Natural killer cell (primary cell): Measurements from ENCODE around the gene ARFGAP3. TPM values are rescaled to one million over a fixed set of nuclear protein-coding genes. Genes with fewer than 3 reads are reported as not detected.
A peak's percentile ranks its signal among the peaks of the same experiment; 100 is the strongest.

ENCODE experiments used
- ATAC-seq, 3 donors: fragments of 150-1000 bp in 2 of 3; fragments of 200-7000 bp in 1 of 3; cut with Tn5 transposase; 1 replicate in 1 of 3; 2 replicates in 2 of 3; pipeline ENCODE4 v1.10.0; 2021; ENCODE audit warnings: mild to moderate bottlenecking in 2 of 3, moderate library complexity in 2 of 3
- DNase-seq, 2 donors: peaks; one replicate each; pipeline versions ENCODE4 v3.0.0 to v3.0.0-alpha.2; 2013 to 2021; ENCODE audit warnings: mixed read lengths in 1 of 2
- H3K27ac ChIP-seq: one replicate; pipeline ENCODE4 v1.5.1; 2013; ENCODE audit warnings: mild to moderate bottlenecking, low read length
- H3K27me3 ChIP-seq: one replicate; pipeline ENCODE4 v1.6.1; 2013; ENCODE audit warnings: low read length; ENCODE audit not compliant: control insufficient read depth, insufficient read depth
- H3K36me3 ChIP-seq: one replicate; pipeline ENCODE4 v1.6.1; 2013; ENCODE audit warnings: low read length; ENCODE audit not compliant: control insufficient read depth, insufficient read depth
- H3K4me1 ChIP-seq: one replicate; pipeline ENCODE4 v1.6.1; 2013; ENCODE audit warnings: low read length; ENCODE audit not compliant: control insufficient read depth, insufficient read depth
- H3K4me3 ChIP-seq: one replicate; pipeline ENCODE4 v1.5.1; 2013; ENCODE audit warnings: low read length
- H3K9me3 ChIP-seq: one replicate; pipeline ENCODE4 v1.6.1; 2013; ENCODE audit warnings: low read length; ENCODE audit not compliant: control insufficient read depth, insufficient read depth
- H3K27ac Mint-ChIP-seq, 2 donors: one replicate each; pipeline ENCODE4 v1.8.0; 2022; ENCODE audit warnings: mild to moderate bottlenecking in 2 of 2, mixed read lengths in 2 of 2, moderate library complexity in 1 of 2
- H3K27me3 Mint-ChIP-seq, 2 donors: one replicate each; pipeline ENCODE4 v1.8.0; 2022; ENCODE audit warnings: low read depth in 2 of 2, mixed read lengths in 2 of 2
- H3K36me3 Mint-ChIP-seq: one replicate; pipeline ENCODE4 v1.8.0; 2022; ENCODE audit warnings: mixed read lengths
- H3K4me1 Mint-ChIP-seq, 2 donors: one replicate each; pipeline ENCODE4 v1.8.0; 2022; ENCODE audit warnings: mixed read lengths in 2 of 2
- H3K4me3 Mint-ChIP-seq: one replicate; pipeline ENCODE4 v1.8.0; 2022; ENCODE audit warnings: mild to moderate bottlenecking, moderate library complexity, mixed read lengths
- H3K9me3 Mint-ChIP-seq, 2 donors: one replicate each; pipeline ENCODE4 v1.8.0; 2022; ENCODE audit warnings: mixed read lengths in 2 of 2
- CTCF ChIP-seq: fragments of 200-600 bp; IDR thresholded peaks from one replicate; pipeline ENCODE4 v1.8.0; 2022; ENCODE audit warnings: antibody characterized with exemption
- WGBS: methylation state at CpG from one replicate; pipeline ENCODE4 v1.1.7; 2013; ENCODE audit warnings: missing lambda C conversion rate; ENCODE audit not compliant: insufficient coverage; 5-methylcytosine and 5-hydroxymethylcytosine counted together
- intact Hi-C: fragments of 100-400 bp; cut with micrococcal nuclease; formaldehyde crosslinking; loops from one replicate; pipeline ENCODE4 v1.14.2; 2022
- total RNA-seq, 4 donors: library from RNA; stranded (reverse); fragments of 120-200 nt in 1 of 4; gene quantifications; one replicate each; pipeline versions ENCODE4 v1.2.3 to v1.2.4, GENCODE V29; 2013 to 2022

The ARFGAP3 gene
- total RNA-seq, 3 donors from 2014 or later (not counting 1 experiment from before 2014, with no cell fraction given): 46.3 to 58.0 (median 53.8) TPM

DNA sequence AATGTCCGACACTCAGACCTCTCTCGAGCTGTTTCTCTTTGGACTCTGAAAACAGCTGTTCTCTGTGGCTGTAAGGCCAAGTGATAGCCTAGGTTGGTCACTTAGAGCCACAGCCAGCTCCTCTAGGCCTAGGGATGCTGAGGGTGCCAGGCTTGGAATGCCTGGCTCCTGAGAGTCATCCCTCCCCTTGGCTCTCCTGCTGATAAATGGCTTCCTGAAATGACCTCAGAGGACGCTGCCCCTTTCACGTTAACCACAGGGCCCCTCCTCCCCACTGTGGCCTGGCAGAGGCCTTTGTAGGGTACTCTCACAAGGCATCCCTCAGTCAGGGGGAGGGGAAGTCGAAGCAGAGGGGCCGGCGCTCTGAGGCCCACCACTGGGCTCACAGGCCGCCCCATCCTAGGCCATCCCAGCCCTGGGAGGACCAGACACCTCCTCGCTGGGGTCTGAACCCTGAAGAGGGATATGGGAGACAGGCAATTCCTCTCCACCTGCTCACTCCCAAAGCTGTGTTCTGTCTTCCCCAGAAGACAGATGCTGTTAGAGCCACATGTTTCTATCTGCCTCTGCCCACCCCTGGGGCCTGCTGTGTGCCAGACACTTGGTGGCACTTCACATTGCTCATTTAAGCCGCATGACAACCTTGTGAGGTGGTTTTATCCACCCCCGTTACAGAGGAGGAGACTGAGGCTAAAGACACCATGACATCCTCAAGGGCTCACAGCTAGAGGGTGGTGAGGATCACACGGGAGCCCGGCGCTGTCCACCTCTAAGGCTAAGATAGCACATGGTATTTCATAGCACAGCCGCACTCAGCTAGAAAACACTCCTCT lies 50.9 kb downstream of the ARFGAP3 start:
- TF ChIP-seq CTCF: no peak
- Histone ChIP-seq H3K4me1 (no peaks in the 10 kb centered on the region), H3K9me3 (no peaks in the 10 kb centered on the region), H3K27me3 (no peaks in the 10 kb centered on the region), H3K27ac (no peak overlapping the region), H3K36me3 (peaks cover 60% of the 10 kb centered on the region), H3K4me3 (no peak overlapping the region)
- peaks cover 2 to 6% of the 10 kb centered on the region in 2 donors for H3K4me1 Mint-ChIP-seq
- no peaks in the 10 kb centered on the region for H3K27me3 Mint-ChIP-seq
- no peaks in the 10 kb centered on the region for H3K36me3 Mint-ChIP-seq
- no peak for ATAC-seq
- H3K4me3 Mint-ChIP-seq: no peak overlapping the region
- H3K27ac Mint-ChIP-seq: peak overlapping the region in 1 of 2 donors; percentile 62
- no peaks in the 10 kb centered on the region for H3K9me3 Mint-ChIP-seq
- no peak for DNase-seq
- intact Hi-C loops: no loop called here
- WGBS: 80% methylated on average over 15 of the region's 15 CpGs

DNA sequence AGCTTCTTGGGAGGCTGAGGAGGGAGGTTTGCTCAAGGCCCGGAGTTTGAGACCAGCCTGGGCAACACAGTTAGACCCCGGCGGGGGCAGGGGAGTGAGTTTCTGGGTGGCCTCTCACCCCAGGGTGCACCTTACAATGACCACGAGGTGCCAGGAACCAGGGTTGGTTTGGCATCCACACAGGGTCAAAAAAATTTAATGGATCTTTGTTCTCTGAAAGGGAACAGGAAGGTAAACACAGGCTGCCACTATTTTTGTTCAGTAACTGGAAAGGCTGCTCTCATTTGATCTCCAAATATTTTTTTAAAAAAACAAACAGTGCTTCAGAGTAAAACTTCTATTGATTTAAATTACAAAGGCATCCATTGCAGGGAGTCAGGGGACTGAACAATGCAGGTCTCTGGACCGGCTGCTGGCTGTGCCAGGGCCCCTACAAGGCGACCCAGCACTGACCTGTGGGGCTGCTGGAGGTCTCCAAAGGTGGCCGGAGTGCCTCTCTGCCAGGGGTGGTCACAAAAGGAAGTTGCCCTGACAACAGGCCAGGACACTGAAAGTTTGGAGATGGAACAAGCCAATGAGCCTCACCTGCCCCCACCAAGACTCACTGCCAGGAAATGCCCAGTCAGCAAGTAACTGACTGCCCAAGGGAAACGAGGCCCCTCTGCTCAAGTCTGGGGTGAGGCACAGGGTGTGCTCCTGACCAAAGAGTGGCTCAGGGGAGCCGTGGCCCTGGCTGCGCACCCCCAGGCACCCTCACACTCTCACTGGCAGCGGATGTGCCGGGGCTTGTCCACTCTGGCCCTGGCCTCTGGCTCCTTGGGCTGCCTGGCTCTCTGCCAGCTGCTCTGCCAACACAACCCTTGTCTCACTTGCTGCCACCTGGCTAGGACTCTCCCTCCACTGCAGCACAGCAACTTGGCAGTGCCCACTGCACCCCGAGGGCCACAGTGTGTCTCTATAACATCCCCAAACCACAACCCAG lies 51.8 kb downstream of the ARFGAP3 start:
- Histone ChIP-seq H3K27me3 (no peaks in the 10 kb centered on the region), H3K9me3 (no peaks in the 10 kb centered on the region), H3K36me3 (peaks cover 54% of the 10 kb centered on the region), H3K4me1 (peaks cover 8% of the 10 kb centered on the region), H3K27ac (no peak overlapping the region), H3K4me3 (no peak overlapping the region)
- H3K9me3 Mint-ChIP-seq: no peaks in the 10 kb centered on the region
- DNase-seq: no peak
- peak overlapping the region in 1 of 2 donors; percentile 62 for H3K27ac Mint-ChIP-seq
- H3K36me3 Mint-ChIP-seq: no peaks in the 10 kb centered on the region
- peaks cover 11 to 14% of the 10 kb centered on the region in 2 donors for H3K4me1 Mint-ChIP-seq
- TF ChIP-seq CTCF: no peak
- no peak overlapping the region for H3K4me3 Mint-ChIP-seq
- H3K27me3 Mint-ChIP-seq: no peaks in the 10 kb centered on the region
- intact Hi-C loops: no loop called here
- ATAC-seq: peak in 1 of 3 donors; percentile 10
- whole genome bisulfite sequencing: 85% methylated on average over 13 of the region's 13 CpGs

GRCh38 chr22:42803389-42803788 lies 53.7 kb downstream of the ARFGAP3 start:
- no peak overlapping the region for H3K27ac Mint-ChIP-seq
- no peak overlapping the region for H3K4me3 ChIP-seq
- H3K27me3 Mint-ChIP-seq: no peaks in the 10 kb centered on the region
- no peaks in the 10 kb centered on the region for H3K9me3 Mint-ChIP-seq
- DNase-seq (peak in 1 of 2 donors; percentile 2), ATAC-seq (no peak)
- no peak for TF ChIP-seq CTCF
- no peak overlapping the region for H3K27ac ChIP-seq
- peaks cover 23% of the 10 kb centered on the region for H3K4me1 ChIP-seq
- 93% methylated on average over 6 of the region's 7 CpGs for WGBS
- H3K36me3 ChIP-seq: peaks cover 46% of the 10 kb centered on the region
- no peaks in the 10 kb centered on the region for H3K36me3 Mint-ChIP-seq
- intact Hi-C loops: no loop called here
- H3K27me3 ChIP-seq: no peaks in the 10 kb centered on the region
- H3K4me1 Mint-ChIP-seq: peaks cover 25 to 28% of the 10 kb centered on the region in 2 donors
- no peaks in the 10 kb centered on the region for H3K9me3 ChIP-seq
- no peak overlapping the region for H3K4me3 Mint-ChIP-seq
